C4-2B (cell line): Measurements from ENCODE around the gene BCKDHA.
"Not testable (repeated sequence)": the region's sequence is repeated elsewhere in the genome, so short reads cannot be mapped to it uniquely, and the experiment has no call there.

ENCODE experiments used
- H3K27ac ChIP-seq: fragments of 450-650 bp; 2 replicates; pipeline ENCODE4 v1.5.1; 2017
- CTCF ChIP-seq: fragments of 450-650 bp; conservative IDR thresholded peaks from 2 replicates; pipeline ENCODE4 v1.5.1; 2017; ENCODE audit warnings: mild to moderate bottlenecking
- ZFX ChIP-seq: fragments of 450-650 bp; IDR thresholded peaks from 2 replicates; pipeline ENCODE4 v1.6.1; 2017

Gene BCKDHA

GRCh38 chr19:41363371-41363752 is 34.3 kb upstream of the BCKDHA start:
- peak overlapping the region; percentile 76 for H3K27ac ChIP-seq
- TF ChIP-seq CTCF (no peak), ZFX (no peak)

- TF ChIP-seq CTCF: no peak
- TF ChIP-seq ZFX: no peak
- peak within 1 kb of the TSS; percentile 76 for H3K27ac ChIP-seq
Measured at GRCh38 chr19:41363753-41364523, 33.7 kb upstream of the BCKDHA start, which contains the start of gene B9D2. Gene B9D2 (minus strand): TSS chr19:41364149. CDS start chr19:41363519, 630 bp downstream.

GRCh38 chr19:41364524-41365391 is 32.9 kb upstream of the BCKDHA start:
- TF ChIP-seq CTCF (no peak), ZFX (no peak)
- peak overlapping the region; percentile 76 for H3K27ac ChIP-seq

- no peak overlapping the region for H3K27ac ChIP-seq
Measured at GRCh38 chr19:41366089-41366488, 31.5 kb upstream of the BCKDHA start.

GRCh38 chr19:41367848-41368301 is 29.7 kb upstream of the BCKDHA start:
- TF ChIP-seq ZFX (no peak), CTCF (no peak)
- no peak overlapping the region for H3K27ac ChIP-seq

More at GRCh38 chr19:41366089-41366488, 31.5 kb upstream of the BCKDHA start:
- no peak for TF ChIP-seq CTCF
- TF ChIP-seq ZFX: no peak

- no peak for TF ChIP-seq ZFX
- TF ChIP-seq CTCF: no peak
- H3K27ac ChIP-seq: no peak overlapping the region
Measured at GRCh38 chr19:41369769-41370168, 27.8 kb upstream of the BCKDHA start.

- not testable (repeated sequence) for H3K27ac ChIP-seq
Measured at GRCh38 chr19:41371119-41371518, 26.5 kb upstream of the BCKDHA start.
